HG02610 (cell line): Measurements from ENCODE around the gene TOGARAM1.

Experiments used
- ATAC-seq: cut with Tn5 transposase; IDR thresholded peaks from one replicate; pipeline ENCODE4 v1.9.1; 2021; ENCODE audit warnings: mild to moderate bottlenecking, moderate library complexity; ENCODE audit not compliant: unreplicated experiment

TOGARAM1 gene

GRCh38 chr14:44962334-44963043 is 499 bp downstream of the TOGARAM1 start:
- ATAC-seq, result peak; percentile 24

- no peak for ATAC-seq
Measured at GRCh38 chr14:44963044-44963528, 1.1 kb downstream of the TOGARAM1 start.

- no peak for ATAC-seq
Measured at GRCh38 chr14:44963775-44964380, 1.9 kb downstream of the TOGARAM1 start.

GRCh38 chr14:44966601-44967336 is 4.8 kb downstream of the TOGARAM1 start:
- no peak for ATAC-seq

- ATAC-seq, result no peak
Measured at GRCh38 chr14:44968714-44969113, 6.7 kb downstream of the TOGARAM1 start.

- ATAC-seq, result peak; percentile 72
Measured at GRCh38 chr14:44970907-44971306, 8.9 kb downstream of the TOGARAM1 start.

- no peak for ATAC-seq
Measured at GRCh38 chr14:44971459-44971858, 9.5 kb downstream of the TOGARAM1 start.

- ATAC-seq, result no peak
Measured at GRCh38 chr14:44979273-44979672, 17.3 kb downstream of the TOGARAM1 start.

GRCh38 chr14:44979740-44980356 is 17.9 kb downstream of the TOGARAM1 start:
- no peak for ATAC-seq

- no peak for ATAC-seq
Measured at GRCh38 chr14:44981198-44981597, 19.2 kb downstream of the TOGARAM1 start.

- ATAC-seq, result no peak
Measured at GRCh38 chr14:44982594-44982993, 20.6 kb downstream of the TOGARAM1 start.

GRCh38 chr14:44988694-44989093 is 26.7 kb downstream of the TOGARAM1 start:
- no peak for ATAC-seq

- no peak for ATAC-seq
Measured at GRCh38 chr14:44989497-44990440, 27.8 kb downstream of the TOGARAM1 start.

GRCh38 chr14:44990533-44990932 is 28.5 kb downstream of the TOGARAM1 start:
- ATAC-seq, result no peak

GRCh38 chr14:44995196-44995595 is 33.2 kb downstream of the TOGARAM1 start:
- no peak for ATAC-seq

- no peak for ATAC-seq
Measured at GRCh38 chr14:44995770-44996294, 33.8 kb downstream of the TOGARAM1 start.

- no peak for ATAC-seq
Measured at GRCh38 chr14:45003924-45004323, 41.9 kb downstream of the TOGARAM1 start.

GRCh38 chr14:45015133-45015532 is 53.1 kb downstream of the TOGARAM1 start:
- no peak for ATAC-seq

- peak; percentile 84 for ATAC-seq
Measured at GRCh38 chr14:45028107-45028626, 66.2 kb downstream of the TOGARAM1 start.

GRCh38 chr14:45034730-45035129 is 72.7 kb downstream of the TOGARAM1 start:
- ATAC-seq, result no peak
